ENCODE data around the gene TACC2.

DNA sequence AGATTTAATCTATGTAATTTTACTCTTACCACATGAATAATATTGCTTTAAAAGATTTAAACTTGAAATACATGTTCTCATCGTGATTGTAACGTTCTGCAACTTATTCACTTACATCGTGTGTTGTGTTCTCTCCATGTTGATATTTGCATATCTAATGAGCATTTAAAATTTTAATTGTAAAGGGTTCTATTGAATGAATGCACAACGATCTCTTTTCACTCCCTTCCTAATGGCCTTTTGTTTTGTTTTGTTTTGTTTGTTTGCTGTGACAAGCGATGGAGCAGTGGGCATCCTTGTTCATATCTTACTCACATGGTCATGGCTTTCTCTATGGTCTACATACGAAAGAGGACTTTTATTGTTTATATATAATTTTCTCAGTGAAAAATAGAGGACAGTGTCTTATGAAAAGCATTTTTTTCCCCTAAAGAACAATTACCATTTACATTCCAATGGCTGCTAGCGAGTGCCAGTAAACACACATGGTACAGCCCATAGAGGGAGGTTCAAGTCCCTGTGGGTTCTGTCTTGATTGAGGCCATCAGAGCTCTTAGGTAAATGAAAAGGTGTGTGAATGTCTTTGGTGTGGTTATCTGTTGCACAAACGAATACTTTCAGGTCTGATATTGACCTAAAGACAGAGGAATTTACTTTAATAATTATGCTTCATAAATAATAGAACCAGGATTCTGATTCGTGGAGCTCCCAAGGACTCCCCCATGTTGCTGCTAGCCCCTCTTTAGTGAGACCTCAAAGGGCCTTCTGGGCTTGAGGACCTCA lies 314.5 kb downstream of the TACC2 start:
- TF ChIP-seq, protein P1, sequence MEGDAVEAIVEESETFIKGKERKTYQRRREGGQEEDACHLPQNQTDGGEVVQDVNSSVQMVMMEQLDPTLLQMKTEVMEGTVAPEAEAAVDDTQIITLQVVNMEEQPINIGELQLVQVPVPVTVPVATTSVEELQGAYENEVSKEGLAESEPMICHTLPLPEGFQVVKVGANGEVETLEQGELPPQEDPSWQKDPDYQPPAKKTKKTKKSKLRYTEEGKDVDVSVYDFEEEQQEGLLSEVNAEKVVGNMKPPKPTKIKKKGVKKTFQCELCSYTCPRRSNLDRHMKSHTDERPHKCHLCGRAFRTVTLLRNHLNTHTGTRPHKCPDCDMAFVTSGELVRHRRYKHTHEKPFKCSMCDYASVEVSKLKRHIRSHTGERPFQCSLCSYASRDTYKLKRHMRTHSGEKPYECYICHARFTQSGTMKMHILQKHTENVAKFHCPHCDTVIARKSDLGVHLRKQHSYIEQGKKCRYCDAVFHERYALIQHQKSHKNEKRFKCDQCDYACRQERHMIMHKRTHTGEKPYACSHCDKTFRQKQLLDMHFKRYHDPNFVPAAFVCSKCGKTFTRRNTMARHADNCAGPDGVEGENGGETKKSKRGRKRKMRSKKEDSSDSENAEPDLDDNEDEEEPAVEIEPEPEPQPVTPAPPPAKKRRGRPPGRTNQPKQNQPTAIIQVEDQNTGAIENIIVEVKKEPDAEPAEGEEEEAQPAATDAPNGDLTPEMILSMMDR (IDR thresholded peaks at IDR 0.05) = no peak
- TF ChIP-seq EZH2 (IDR thresholded peaks at IDR 0.05; ENCODE audit: borderline replicate concordance, insufficient read depth, low read depth, low read length, poor library complexity, severe bottlenecking) = no peak

Measured in B cell (primary cell).